WTC11 (cell line): ENCODE data around the gene ZEB2. TPM values are rescaled to one million over a fixed set of nuclear protein-coding genes. Genes with fewer than 3 reads are reported as not detected.

Experiments used
- ATAC-seq: fragments of 200-7000 bp; cut with Tn5 transposase; 2 replicates; pipeline ENCODE4 v1.10.0; 2021; ENCODE audit warnings: mild to moderate bottlenecking, moderate library complexity
- CTCF ChIA-PET: fragments of 300-600 bp; sonication (Branson Sonifier 250); formaldehyde crosslinking; loops from one replicate; lab custom pipeline; 2021; ENCODE audit warnings: antibody characterized with exemption; lab: Charles Lee
- POLR2A ChIA-PET: fragments of 350-600 bp; sonication (Branson Sonifier 250); formaldehyde crosslinking; loops from one replicate; lab custom pipeline; 2021; ENCODE audit warnings: antibody characterized with exemption; lab: Charles Lee
- DNase-seq: peaks from one replicate; pipeline ENCODE4 v3.0.0; 2021; ENCODE audit warnings: low spot score
- H3K27ac Mint-ChIP-seq: 2 replicates; pipeline ENCODE4 v1.8.0; 2021; ENCODE audit warnings: mixed read lengths
- H3K27me3 Mint-ChIP-seq: 2 replicates; pipeline ENCODE4 v1.8.0; 2021; ENCODE audit warnings: low read depth, mild to moderate bottlenecking, moderate library complexity, mixed read lengths
- H3K36me3 Mint-ChIP-seq: 2 replicates; pipeline ENCODE4 v1.8.0; 2021; ENCODE audit warnings: mixed read lengths
- H3K4me1 Mint-ChIP-seq: 2 replicates; pipeline ENCODE4 v1.8.0; 2022; ENCODE audit warnings: mixed read lengths
- H3K4me3 Mint-ChIP-seq: 2 replicates; pipeline ENCODE4 v1.8.0; 2021; ENCODE audit warnings: mild to moderate bottlenecking, moderate library complexity, mixed read lengths
- H3K9me3 Mint-ChIP-seq: 2 replicates; pipeline ENCODE4 v1.8.0; 2021; ENCODE audit warnings: mixed read lengths
- FOXJ3 ChIP-seq: sonication (generic); formaldehyde crosslinking; IDR thresholded peaks from 2 replicates; pipeline ENCODE4 v1.9.0; 2021; ENCODE audit warnings: missing genetic modification reagents, mild to moderate bottlenecking, borderline replicate concordance
- MYBL2 ChIP-seq: sonication (generic); formaldehyde crosslinking; IDR thresholded peaks from 2 replicates; pipeline ENCODE4 v1.8.1; 2023; ENCODE audit warnings: mild to moderate bottlenecking, moderate library complexity, missing genetic modification reagents
- ZNF263 ChIP-seq: sonication (generic); formaldehyde crosslinking; IDR thresholded peaks from 2 replicates; pipeline ENCODE4 v1.8.1; 2022; ENCODE audit warnings: low read depth, mild to moderate bottlenecking, moderate library complexity, missing genetic modification reagents
- ZNF317 ChIP-seq: sonication (generic); formaldehyde crosslinking; IDR thresholded peaks from 2 replicates; pipeline ENCODE4 v1.8.1; 2023; ENCODE audit warnings: low read depth, mild to moderate bottlenecking, moderate library complexity, missing genetic modification reagents, borderline replicate concordance
- ZNF423 ChIP-seq: fragments of 250-450 bp; sonication (Bioruptor Pico); IDR thresholded peaks from 2 replicates; pipeline ENCODE4 v2.1.2; 2022; ENCODE audit warnings: mild to moderate bottlenecking, moderate library complexity
- total RNA-seq: library from RNA; stranded (reverse); gene quantifications from 3 replicates; pipeline ENCODE4 v1.2.3, GENCODE V29; 2021
- TF ChIP-seq, protein P1 (sequence below): sonication (generic); formaldehyde crosslinking; IDR thresholded peaks from 2 replicates; pipeline ENCODE4 v1.8.0; 2023; ENCODE audit warnings: missing genetic modification reagents
- TF ChIP-seq, protein P2 (sequence below): fragments of 250-450 bp; sonication (Bioruptor Pico); conservative IDR thresholded peaks from 2 replicates; pipeline ENCODE4 v1.9.0; 2021; ENCODE audit warnings: mild to moderate bottlenecking
- TF ChIP-seq, protein P3 (sequence below): sonication (generic); formaldehyde crosslinking; IDR thresholded peaks from 2 replicates; pipeline ENCODE4 v1.8.1; 2023; ENCODE audit warnings: mild to moderate bottlenecking, missing genetic modification reagents, borderline replicate concordance
- TF ChIP-seq, protein P4 (sequence below): fragments of 250-450 bp; sonication (Bioruptor Pico); IDR thresholded peaks from 2 replicates; pipeline ENCODE4 v1.8.0; 2021; ENCODE audit warnings: mild to moderate bottlenecking
- TF ChIP-seq, protein P5 (sequence below): fragments of 200-600 bp; IDR thresholded peaks from 2 replicates; pipeline ENCODE4 v1.8.0; 2022; ENCODE audit warnings: antibody characterized with exemption
- TF ChIP-seq, protein P6 (sequence below): sonication (generic); formaldehyde crosslinking; IDR thresholded peaks from 2 replicates; pipeline ENCODE4 v1.8.0; 2022; ENCODE audit warnings: mild to moderate bottlenecking, missing genetic modification reagents
- TF ChIP-seq, protein P7 (sequence below): sonication (generic); formaldehyde crosslinking; conservative IDR thresholded peaks from 2 replicates; pipeline ENCODE4 v1.8.1; 2023; ENCODE audit warnings: mild to moderate bottlenecking, low read depth, missing genetic modification reagents, moderate library complexity

Gene ZEB2
- total RNA-seq, 1 experiment from 2014 or later = 0.42 TPM

DNA sequence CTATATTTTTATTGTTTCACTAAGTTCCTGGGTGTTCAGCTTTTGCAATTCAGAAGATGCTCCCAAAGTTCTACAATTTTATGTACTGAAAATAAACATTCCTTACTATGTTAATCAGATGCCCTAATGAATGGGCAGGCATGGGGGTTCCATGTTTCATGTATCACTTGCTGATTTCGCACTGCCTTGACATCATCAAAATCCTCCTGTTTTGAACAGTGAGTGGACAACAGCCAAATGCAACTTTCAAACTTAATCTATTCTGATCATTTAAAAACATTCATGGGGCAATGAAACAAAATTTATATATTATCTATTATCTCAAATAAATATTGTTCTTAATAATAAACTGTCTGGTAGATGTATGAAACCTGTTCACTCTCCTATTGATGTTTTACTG lies 43.2 kb downstream of the ZEB2 start:
- Mint-ChIP-seq H3K4me1 (peaks cover 50% of the 10 kb centered on the region), H3K9me3 (no peaks in the 10 kb centered on the region), H3K27ac (no peak overlapping the region), H3K27me3 (no peaks in the 10 kb centered on the region), H3K4me3 (no peak overlapping the region), H3K36me3 (no peaks in the 10 kb centered on the region)
- no peak for DNase-seq
- no peak for ATAC-seq
- TF ChIP-seq FOXJ3 (CRISPR knock-in tag) (no peak), ZNF317 (CRISPR knock-in tag) (no peak)
- CTCF ChIA-PET = interaction anchor here (3.2 kb wide), 1 partner anchor 27 kb away, joined by 11 read pairs; no protein-coding TSS in a partner anchor
- POLR2A ChIA-PET = no interaction called here

DNA sequence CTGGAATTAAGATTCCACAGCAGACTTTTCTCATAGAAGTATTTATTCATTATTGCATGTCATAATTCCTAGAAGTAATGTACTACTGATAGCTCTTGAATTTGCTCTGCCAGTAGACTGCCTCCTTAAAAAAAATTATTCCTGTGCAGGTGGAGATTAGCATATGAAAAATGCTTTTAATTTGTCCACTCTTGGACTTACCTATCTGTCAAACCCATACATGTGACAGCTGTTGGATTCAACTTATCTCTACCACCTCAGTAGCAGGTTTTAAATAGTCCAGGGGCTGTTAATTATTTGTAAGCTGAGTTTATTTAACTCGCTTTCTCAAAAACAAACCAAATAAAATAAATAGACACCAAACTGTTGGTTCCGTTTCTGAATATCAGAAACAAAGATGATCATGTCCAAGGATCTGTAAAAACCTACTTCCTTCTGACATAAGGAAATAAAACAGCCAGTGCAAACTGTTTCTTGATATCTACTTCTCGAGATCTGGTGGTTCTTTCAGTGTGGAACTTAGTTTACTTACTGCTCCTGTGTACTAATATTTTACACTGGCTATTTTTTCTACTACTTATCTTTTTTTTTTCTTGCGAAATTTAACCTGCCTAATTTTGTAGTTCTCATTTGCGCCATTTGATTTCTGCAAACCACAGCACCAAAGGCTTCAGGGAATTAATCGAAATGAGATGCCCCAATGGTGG lies 44.2 kb downstream of the ZEB2 start:
- H3K36me3 Mint-ChIP-seq = no peaks in the 10 kb centered on the region
- no peaks in the 10 kb centered on the region for H3K27me3 Mint-ChIP-seq
- H3K4me3 Mint-ChIP-seq = no peak overlapping the region
- ChIA-PET POLR2A (no interaction called here), CTCF (no interaction called here)
- no peaks in the 10 kb centered on the region for H3K9me3 Mint-ChIP-seq
- ATAC-seq (no peak), DNase-seq (no peak)
- H3K4me1 Mint-ChIP-seq = peaks cover 44% of the 10 kb centered on the region
- H3K27ac Mint-ChIP-seq = no peak overlapping the region
- TF ChIP-seq, protein P1, sequence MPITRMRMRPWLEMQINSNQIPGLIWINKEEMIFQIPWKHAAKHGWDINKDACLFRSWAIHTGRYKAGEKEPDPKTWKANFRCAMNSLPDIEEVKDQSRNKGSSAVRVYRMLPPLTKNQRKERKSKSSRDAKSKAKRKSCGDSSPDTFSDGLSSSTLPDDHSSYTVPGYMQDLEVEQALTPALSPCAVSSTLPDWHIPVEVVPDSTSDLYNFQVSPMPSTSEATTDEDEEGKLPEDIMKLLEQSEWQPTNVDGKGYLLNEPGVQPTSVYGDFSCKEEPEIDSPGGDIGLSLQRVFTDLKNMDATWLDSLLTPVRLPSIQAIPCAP (CRISPR knock-in tag) = no peak
- TF ChIP-seq, protein P2, sequence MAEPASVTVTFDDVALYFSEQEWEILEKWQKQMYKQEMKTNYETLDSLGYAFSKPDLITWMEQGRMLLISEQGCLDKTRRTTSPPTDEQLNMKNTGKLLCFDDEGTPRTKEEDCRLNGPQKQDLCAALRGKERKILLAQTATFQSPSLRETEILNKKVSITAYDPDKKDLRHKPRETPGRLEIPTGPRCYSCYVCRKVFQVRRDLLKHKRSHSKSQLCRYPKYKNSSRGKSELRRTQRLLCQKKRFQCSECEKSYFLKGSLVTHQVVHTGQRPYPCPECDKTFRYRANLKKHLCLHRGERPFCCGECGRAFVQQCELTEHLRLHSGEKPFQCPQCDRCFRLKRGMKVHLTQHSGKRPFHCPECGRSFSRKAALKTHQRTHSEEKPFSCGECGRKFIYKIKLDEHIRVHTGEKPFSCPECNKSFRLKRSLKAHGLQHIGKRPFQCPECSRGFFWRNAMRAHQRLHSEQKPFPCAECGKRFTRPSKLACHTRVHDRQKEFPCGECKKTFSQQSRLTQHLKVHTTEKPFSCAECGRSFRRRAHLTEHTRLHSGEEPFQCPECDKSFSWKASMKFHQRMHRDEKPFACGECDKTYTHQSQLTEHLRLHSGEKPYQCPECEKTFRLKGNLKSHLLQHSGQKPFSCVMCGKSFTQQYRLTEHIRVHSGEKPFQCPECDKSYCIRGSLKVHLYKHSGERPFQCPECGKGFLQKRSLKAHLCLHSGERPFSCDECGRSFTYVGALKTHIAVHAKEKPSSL (CRISPR knock-in tag) = no peak
- TF ChIP-seq, protein P3, sequence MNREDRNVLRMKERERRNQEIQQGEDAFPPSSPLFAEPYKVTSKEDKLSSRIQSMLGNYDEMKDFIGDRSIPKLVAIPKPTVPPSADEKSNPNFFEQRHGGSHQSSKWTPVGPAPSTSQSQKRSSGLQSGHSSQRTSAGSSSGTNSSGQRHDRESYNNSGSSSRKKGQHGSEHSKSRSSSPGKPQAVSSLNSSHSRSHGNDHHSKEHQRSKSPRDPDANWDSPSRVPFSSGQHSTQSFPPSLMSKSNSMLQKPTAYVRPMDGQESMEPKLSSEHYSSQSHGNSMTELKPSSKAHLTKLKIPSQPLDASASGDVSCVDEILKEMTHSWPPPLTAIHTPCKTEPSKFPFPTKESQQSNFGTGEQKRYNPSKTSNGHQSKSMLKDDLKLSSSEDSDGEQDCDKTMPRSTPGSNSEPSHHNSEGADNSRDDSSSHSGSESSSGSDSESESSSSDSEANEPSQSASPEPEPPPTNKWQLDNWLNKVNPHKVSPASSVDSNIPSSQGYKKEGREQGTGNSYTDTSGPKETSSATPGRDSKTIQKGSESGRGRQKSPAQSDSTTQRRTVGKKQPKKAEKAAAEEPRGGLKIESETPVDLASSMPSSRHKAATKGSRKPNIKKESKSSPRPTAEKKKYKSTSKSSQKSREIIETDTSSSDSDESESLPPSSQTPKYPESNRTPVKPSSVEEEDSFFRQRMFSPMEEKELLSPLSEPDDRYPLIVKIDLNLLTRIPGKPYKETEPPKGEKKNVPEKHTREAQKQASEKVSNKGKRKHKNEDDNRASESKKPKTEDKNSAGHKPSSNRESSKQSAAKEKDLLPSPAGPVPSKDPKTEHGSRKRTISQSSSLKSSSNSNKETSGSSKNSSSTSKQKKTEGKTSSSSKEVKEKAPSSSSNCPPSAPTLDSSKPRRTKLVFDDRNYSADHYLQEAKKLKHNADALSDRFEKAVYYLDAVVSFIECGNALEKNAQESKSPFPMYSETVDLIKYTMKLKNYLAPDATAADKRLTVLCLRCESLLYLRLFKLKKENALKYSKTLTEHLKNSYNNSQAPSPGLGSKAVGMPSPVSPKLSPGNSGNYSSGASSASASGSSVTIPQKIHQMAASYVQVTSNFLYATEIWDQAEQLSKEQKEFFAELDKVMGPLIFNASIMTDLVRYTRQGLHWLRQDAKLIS (CRISPR knock-in tag) = no peak
- TF ChIP-seq, protein P4, sequence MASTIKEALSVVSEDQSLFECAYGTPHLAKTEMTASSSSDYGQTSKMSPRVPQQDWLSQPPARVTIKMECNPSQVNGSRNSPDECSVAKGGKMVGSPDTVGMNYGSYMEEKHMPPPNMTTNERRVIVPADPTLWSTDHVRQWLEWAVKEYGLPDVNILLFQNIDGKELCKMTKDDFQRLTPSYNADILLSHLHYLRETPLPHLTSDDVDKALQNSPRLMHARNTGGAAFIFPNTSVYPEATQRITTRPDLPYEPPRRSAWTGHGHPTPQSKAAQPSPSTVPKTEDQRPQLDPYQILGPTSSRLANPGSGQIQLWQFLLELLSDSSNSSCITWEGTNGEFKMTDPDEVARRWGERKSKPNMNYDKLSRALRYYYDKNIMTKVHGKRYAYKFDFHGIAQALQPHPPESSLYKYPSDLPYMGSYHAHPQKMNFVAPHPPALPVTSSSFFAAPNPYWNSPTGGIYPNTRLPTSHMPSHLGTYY (CRISPR knock-in tag) = no peak
- TF ChIP-seq MYBL2 (CRISPR knock-in tag) = no peak
- TF ChIP-seq, protein P5, sequence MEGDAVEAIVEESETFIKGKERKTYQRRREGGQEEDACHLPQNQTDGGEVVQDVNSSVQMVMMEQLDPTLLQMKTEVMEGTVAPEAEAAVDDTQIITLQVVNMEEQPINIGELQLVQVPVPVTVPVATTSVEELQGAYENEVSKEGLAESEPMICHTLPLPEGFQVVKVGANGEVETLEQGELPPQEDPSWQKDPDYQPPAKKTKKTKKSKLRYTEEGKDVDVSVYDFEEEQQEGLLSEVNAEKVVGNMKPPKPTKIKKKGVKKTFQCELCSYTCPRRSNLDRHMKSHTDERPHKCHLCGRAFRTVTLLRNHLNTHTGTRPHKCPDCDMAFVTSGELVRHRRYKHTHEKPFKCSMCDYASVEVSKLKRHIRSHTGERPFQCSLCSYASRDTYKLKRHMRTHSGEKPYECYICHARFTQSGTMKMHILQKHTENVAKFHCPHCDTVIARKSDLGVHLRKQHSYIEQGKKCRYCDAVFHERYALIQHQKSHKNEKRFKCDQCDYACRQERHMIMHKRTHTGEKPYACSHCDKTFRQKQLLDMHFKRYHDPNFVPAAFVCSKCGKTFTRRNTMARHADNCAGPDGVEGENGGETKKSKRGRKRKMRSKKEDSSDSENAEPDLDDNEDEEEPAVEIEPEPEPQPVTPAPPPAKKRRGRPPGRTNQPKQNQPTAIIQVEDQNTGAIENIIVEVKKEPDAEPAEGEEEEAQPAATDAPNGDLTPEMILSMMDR = no peak

DNA sequence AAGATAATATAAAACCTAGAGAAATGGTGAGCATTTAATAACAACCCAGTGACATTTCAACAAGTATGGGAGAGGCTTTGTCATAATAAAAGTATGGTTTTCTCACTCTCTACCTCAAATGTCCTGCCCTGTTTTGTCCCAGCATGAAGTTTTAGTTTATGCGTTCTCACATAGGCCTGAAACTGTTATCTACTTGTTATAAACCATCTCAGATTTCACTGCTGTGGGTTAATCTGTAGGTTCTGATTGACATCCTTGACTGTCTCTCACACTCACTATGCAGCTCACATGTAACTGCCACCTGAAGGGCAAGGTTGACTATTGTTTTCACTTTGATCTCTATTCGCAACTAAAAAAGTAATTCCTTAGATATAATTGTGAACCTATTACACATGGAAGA lies 44.9 kb downstream of the ZEB2 start:
- ATAC-seq (no peak), DNase-seq (no peak)
- no peak overlapping the region for H3K4me3 Mint-ChIP-seq
- no peak for TF ChIP-seq ZNF263
- TF ChIP-seq ZNF423 (CRISPR knock-in tag) = no peak
- TF ChIP-seq, protein P6, sequence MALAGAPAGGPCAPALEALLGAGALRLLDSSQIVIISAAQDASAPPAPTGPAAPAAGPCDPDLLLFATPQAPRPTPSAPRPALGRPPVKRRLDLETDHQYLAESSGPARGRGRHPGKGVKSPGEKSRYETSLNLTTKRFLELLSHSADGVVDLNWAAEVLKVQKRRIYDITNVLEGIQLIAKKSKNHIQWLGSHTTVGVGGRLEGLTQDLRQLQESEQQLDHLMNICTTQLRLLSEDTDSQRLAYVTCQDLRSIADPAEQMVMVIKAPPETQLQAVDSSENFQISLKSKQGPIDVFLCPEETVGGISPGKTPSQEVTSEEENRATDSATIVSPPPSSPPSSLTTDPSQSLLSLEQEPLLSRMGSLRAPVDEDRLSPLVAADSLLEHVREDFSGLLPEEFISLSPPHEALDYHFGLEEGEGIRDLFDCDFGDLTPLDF (CRISPR knock-in tag) = no peak
- TF ChIP-seq, protein P7, sequence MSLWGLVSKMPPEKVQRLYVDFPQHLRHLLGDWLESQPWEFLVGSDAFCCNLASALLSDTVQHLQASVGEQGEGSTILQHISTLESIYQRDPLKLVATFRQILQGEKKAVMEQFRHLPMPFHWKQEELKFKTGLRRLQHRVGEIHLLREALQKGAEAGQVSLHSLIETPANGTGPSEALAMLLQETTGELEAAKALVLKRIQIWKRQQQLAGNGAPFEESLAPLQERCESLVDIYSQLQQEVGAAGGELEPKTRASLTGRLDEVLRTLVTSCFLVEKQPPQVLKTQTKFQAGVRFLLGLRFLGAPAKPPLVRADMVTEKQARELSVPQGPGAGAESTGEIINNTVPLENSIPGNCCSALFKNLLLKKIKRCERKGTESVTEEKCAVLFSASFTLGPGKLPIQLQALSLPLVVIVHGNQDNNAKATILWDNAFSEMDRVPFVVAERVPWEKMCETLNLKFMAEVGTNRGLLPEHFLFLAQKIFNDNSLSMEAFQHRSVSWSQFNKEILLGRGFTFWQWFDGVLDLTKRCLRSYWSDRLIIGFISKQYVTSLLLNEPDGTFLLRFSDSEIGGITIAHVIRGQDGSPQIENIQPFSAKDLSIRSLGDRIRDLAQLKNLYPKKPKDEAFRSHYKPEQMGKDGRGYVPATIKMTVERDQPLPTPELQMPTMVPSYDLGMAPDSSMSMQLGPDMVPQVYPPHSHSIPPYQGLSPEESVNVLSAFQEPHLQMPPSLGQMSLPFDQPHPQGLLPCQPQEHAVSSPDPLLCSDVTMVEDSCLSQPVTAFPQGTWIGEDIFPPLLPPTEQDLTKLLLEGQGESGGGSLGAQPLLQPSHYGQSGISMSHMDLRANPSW (CRISPR knock-in tag) = no peak
- H3K4me1 Mint-ChIP-seq = peaks cover 37% of the 10 kb centered on the region
- no peaks in the 10 kb centered on the region for H3K9me3 Mint-ChIP-seq
- POLR2A ChIA-PET = no interaction called here
- no peaks in the 10 kb centered on the region for H3K27me3 Mint-ChIP-seq
- no peak overlapping the region for H3K27ac Mint-ChIP-seq
- H3K36me3 Mint-ChIP-seq = no peaks in the 10 kb centered on the region
- CTCF ChIA-PET = no interaction called here
